GM12891 (cell line): ENCODE results near the gene RGS9. TPM values are rescaled to one million over a fixed set of nuclear protein-coding genes. Genes with fewer than 3 reads are reported as not detected.
"Not testable (repeated sequence)": the region's sequence is repeated elsewhere in the genome, so short reads cannot be mapped to it uniquely, and the experiment has no call there.

ENCODE experiments used
- DNase-seq: peaks from one replicate; pipeline ENCODE4 v3.0.0; 2011; ENCODE audit warnings: low spot score; ENCODE audit not compliant: insufficient read length
- FAIRE-seq: peaks from 2 replicates; lab custom pipeline; 2011; peaks lifted over from hg19 to GRCh38; lab: Jason Lieb, UNC
- PAX5 ChIP-seq: IDR thresholded peaks from 2 replicates; pipeline ENCODE4 v1.6.1; 2011; ENCODE audit warnings: low read length, moderate library complexity, mild to moderate bottlenecking; ENCODE audit not compliant: insufficient read depth, severe bottlenecking
- POLR2A ChIP-seq: IDR thresholded peaks from 2 replicates; pipeline ENCODE4 v1.6.1; 2011; ENCODE audit warnings: low read depth, low read length, control low read depth
- POLR2AphosphoS5 ChIP-seq: IDR thresholded peaks from 2 replicates; pipeline ENCODE4 v1.6.1; 2011; ENCODE audit warnings: low read depth, low read length, control low read depth
- POU2F2 ChIP-seq: IDR thresholded peaks from 2 replicates; pipeline ENCODE4 v1.6.1; 2011; ENCODE audit warnings: low read depth, mild to moderate bottlenecking, control low read depth, low read length, moderate library complexity
- SPI1 ChIP-seq: IDR thresholded peaks from 2 replicates; pipeline ENCODE4 v1.6.1; 2011; ENCODE audit warnings: low read depth, low read length, control low read depth
- TAF1 ChIP-seq: IDR thresholded peaks from 2 replicates; pipeline ENCODE4 v1.6.1; 2011; ENCODE audit warnings: low read depth, low read length, control low read depth
- polyA plus RNA-seq: library from polyadenylated mRNA; unstranded; fragments of >200 nt; gene quantifications from one replicate; pipeline ENCODE4 v1.2.1, GENCODE V29; 2012; ENCODE audit warnings: low read depth, missing spikeins, inconsistent platforms; ENCODE audit not compliant: missing spikeins

Gene RGS9
- polyA plus RNA-seq, result 4.9 TPM

GRCh38 chr17:65137021-65137939 lies at the start of gene RGS9:
RGS9 (plus strand) TSS chr17:65137370; CDS start chr17:65137541, 171 bp downstream.
- FAIRE-seq (peak; percentile 90), DNase-seq (peak; percentile 86)
- TF ChIP-seq TAF1 (no peak), POLR2AphosphoS5 (no peak), POLR2A (no peak), SPI1 (no peak), PAX5 (peak; percentile 29), POU2F2 (peak; percentile 89; the same call in 1 of the 2 replicates)

- FAIRE-seq (no peak), DNase-seq (no peak)
- TF ChIP-seq POLR2A (no peak), TAF1 (no peak), PAX5 (no peak), SPI1 (no peak), POU2F2 (no peak), POLR2AphosphoS5 (no peak)
Measured at GRCh38 chr17:65088621-65089360, 48.4 kb upstream of the RGS9 start.

- no peak for FAIRE-seq
- TF ChIP-seq PAX5 (no peak), SPI1 (no peak), POLR2AphosphoS5 (no peak), TAF1 (no peak), POLR2A (no peak), POU2F2 (no peak)
- no peak for DNase-seq
Measured at GRCh38 chr17:65092262-65092661, 44.9 kb upstream of the RGS9 start.

GRCh38 chr17:65092721-65093356 lies 44.3 kb upstream of the RGS9 start:
- FAIRE-seq, DNase-seq: not testable (repeated sequence)

- no peak for DNase-seq
- no peak for TF ChIP-seq TAF1
- TF ChIP-seq SPI1, result no peak
- FAIRE-seq, result no peak
Measured at GRCh38 chr17:65093930-65094329, 43.2 kb upstream of the RGS9 start.

- no peak for DNase-seq
- no peak for TF ChIP-seq POLR2AphosphoS5
- no peak for TF ChIP-seq TAF1
- TF ChIP-seq POU2F2, result no peak
- TF ChIP-seq PAX5, result no peak
- no peak for TF ChIP-seq POLR2A
- TF ChIP-seq SPI1, result no peak
- FAIRE-seq, result no peak
Measured at GRCh38 chr17:65095465-65095864, 41.7 kb upstream of the RGS9 start.

GRCh38 chr17:65096382-65096781 lies 40.8 kb upstream of the RGS9 start:
- FAIRE-seq, DNase-seq: not testable (repeated sequence)

GRCh38 chr17:65097110-65097509 lies 40.1 kb upstream of the RGS9 start:
- FAIRE-seq, result no peak
- DNase-seq, result no peak
- TF ChIP-seq PAX5 (no peak), POLR2AphosphoS5 (no peak), POLR2A (no peak), TAF1 (no peak), SPI1 (no peak), POU2F2 (no peak)

- no peak for FAIRE-seq
- DNase-seq, result no peak
- TF ChIP-seq TAF1, result no peak
- TF ChIP-seq SPI1, result no peak
- no peak for TF ChIP-seq POLR2A
- TF ChIP-seq PAX5, result no peak
- no peak for TF ChIP-seq POLR2AphosphoS5
- no peak for TF ChIP-seq POU2F2
Measured at GRCh38 chr17:65099475-65099874, 37.7 kb upstream of the RGS9 start.

- DNase-seq, result peak; percentile 67
- TF ChIP-seq PAX5 (no peak), SPI1 (no peak), TAF1 (no peak), POU2F2 (peak; percentile 28; the same call in 1 of the 2 replicates), POLR2A (0 out of 2 replicates have a peak, but pooled peaks have one; percentile 53), POLR2AphosphoS5 (0 out of 2 replicates have a peak, but pooled peaks have one; percentile 64)
- peak; percentile 31 for FAIRE-seq
Measured at GRCh38 chr17:65099941-65100315, 37.2 kb upstream of the RGS9 start.
